OCI-LY7 (cell line): ENCODE data around the gene TRAPPC6A.

Experiments
- EZH2phosphoT487 ChIP-seq: fragments of 200-600 bp; sonication (generic); IDR thresholded peaks from 2 replicates; pipeline ENCODE4 v1.6.1; 2018; ENCODE audit warnings: low read depth, borderline replicate concordance, mild to moderate bottlenecking, mixed run types, antibody characterized with exemption, low read length, moderate library complexity, mixed read lengths
- TF ChIP-seq, protein P1 (sequence below): fragments of 200-600 bp; sonication (generic); conservative IDR thresholded peaks from 2 replicates; pipeline ENCODE4 v1.5.1; 2014; ENCODE audit warnings: mild to moderate bottlenecking, antibody characterized with exemption, low read length, moderate library complexity, mixed read lengths

DNA sequence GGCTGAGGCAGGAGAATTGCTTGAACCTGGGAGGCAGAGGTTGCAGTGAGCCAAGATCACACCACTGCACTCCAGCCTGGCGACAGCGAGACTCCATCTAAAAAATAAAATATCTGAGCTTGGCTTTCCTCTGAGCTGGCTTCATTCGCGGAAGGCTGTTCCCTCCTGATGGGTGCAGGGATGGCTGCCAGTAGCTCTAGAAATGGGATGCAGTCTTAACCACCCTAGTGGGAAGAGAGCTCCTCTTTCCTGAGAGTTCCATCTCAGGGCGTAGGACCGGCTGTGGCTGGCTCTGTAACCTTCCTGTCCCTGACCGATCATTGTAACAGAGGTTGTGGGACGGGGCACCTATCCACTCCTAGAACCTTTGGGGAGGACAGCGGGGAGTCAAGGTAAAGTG lies 52.7 kb downstream of the TRAPPC6A start:
- TF ChIP-seq EZH2phosphoT487: no peak
- TF ChIP-seq, protein P1, sequence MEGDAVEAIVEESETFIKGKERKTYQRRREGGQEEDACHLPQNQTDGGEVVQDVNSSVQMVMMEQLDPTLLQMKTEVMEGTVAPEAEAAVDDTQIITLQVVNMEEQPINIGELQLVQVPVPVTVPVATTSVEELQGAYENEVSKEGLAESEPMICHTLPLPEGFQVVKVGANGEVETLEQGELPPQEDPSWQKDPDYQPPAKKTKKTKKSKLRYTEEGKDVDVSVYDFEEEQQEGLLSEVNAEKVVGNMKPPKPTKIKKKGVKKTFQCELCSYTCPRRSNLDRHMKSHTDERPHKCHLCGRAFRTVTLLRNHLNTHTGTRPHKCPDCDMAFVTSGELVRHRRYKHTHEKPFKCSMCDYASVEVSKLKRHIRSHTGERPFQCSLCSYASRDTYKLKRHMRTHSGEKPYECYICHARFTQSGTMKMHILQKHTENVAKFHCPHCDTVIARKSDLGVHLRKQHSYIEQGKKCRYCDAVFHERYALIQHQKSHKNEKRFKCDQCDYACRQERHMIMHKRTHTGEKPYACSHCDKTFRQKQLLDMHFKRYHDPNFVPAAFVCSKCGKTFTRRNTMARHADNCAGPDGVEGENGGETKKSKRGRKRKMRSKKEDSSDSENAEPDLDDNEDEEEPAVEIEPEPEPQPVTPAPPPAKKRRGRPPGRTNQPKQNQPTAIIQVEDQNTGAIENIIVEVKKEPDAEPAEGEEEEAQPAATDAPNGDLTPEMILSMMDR: no peak
